HepG2 (cell line): ENCODE measurements around the gene VPS13C. TPM values are rescaled to one million over a fixed set of nuclear protein-coding genes. Genes with fewer than 3 reads are reported as not detected.

ENCODE experiments used
- ASH2L ChIP-seq: fragments of 300-600, 200-600 bp; sonication (generic); IDR thresholded peaks from 2 replicates; pipeline ENCODE4 v1.7.0; 2017; ENCODE audit warnings: low read depth, mild to moderate bottlenecking, moderate library complexity, mixed read lengths, low read length; ENCODE audit not compliant: insufficient read length
- CREM ChIP-seq, 2 experiments: sonication (generic) in 1 of 2; formaldehyde crosslinking in 1 of 2; IDR thresholded peaks; 2 replicates each; pipeline versions ENCODE4 v1.4.0 to v1.6.1; 2016 to 2020; ENCODE audit warnings: antibody characterized with exemption in 1 of 2, mild to moderate bottlenecking in 1 of 2, missing genetic modification reagents in 1 of 2
- DRAP1 ChIP-seq: IDR thresholded peaks from 2 replicates; pipeline ENCODE4 v1.6.1; 2016; ENCODE audit warnings: missing genetic modification reagents, missing compliant biosample characterization
- EED ChIP-seq: sonication (generic); formaldehyde crosslinking; IDR thresholded peaks from 2 replicates; pipeline ENCODE4 v1.5.0; 2020; ENCODE audit warnings: mild to moderate bottlenecking, missing genetic modification reagents
- ELF3 ChIP-seq: IDR thresholded peaks from 2 replicates; pipeline ENCODE4 v1.6.1; 2016; ENCODE audit warnings: missing genetic modification reagents, missing compliant biosample characterization
- GATAD1 ChIP-seq: IDR thresholded peaks from 2 replicates; pipeline ENCODE4 v1.6.1; 2016; ENCODE audit warnings: missing genetic modification reagents, missing compliant biosample characterization
- HDAC6 ChIP-seq: fragments of 200-600 bp; sonication (generic); IDR thresholded peaks from 2 replicates; pipeline ENCODE4 v1.7.0; 2017; ENCODE audit warnings: mild to moderate bottlenecking, antibody characterized with exemption, low read length, low read depth
- IKZF1 ChIP-seq: fragments of 450-650 bp; IDR thresholded peaks from 2 replicates; pipeline ENCODE4 v1.7.1; 2016
- MZF1 ChIP-seq: sonication (generic); formaldehyde crosslinking; IDR thresholded peaks from 2 replicates; pipeline ENCODE4 v1.8.1; 2023; ENCODE audit warnings: mild to moderate bottlenecking, missing genetic modification reagents, borderline replicate concordance
- RARG ChIP-seq: sonication (generic); formaldehyde crosslinking; IDR thresholded peaks from 2 replicates; pipeline ENCODE4 v1.4.0; 2020; ENCODE audit warnings: low read depth, mild to moderate bottlenecking, missing genetic modification reagents
- RELA ChIP-seq: sonication (generic); formaldehyde crosslinking; IDR thresholded peaks from 2 replicates; pipeline ENCODE4 v1.4.0; 2020; ENCODE audit warnings: missing genetic modification reagents
- RORA ChIP-seq: sonication (generic); formaldehyde crosslinking; IDR thresholded peaks from 2 replicates; pipeline ENCODE4 v1.5.0; 2020; ENCODE audit warnings: mild to moderate bottlenecking, missing genetic modification reagents, moderate library complexity
- RXRB ChIP-seq: IDR thresholded peaks from 2 replicates; pipeline ENCODE4 v1.6.1; 2016; ENCODE audit warnings: borderline replicate concordance, missing genetic modification reagents, missing compliant biosample characterization
- TARDBP ChIP-seq: sonication (generic); formaldehyde crosslinking; IDR thresholded peaks from 2 replicates; pipeline ENCODE4 v1.8.0; 2022; ENCODE audit warnings: mild to moderate bottlenecking, missing genetic modification reagents
- TBX3 ChIP-seq: fragments of 450-650 bp; IDR thresholded peaks from 2 replicates; pipeline ENCODE4 v1.6.1; 2017; ENCODE audit warnings: antibody characterized with exemption, mild to moderate bottlenecking, inconsistent platforms, borderline replicate concordance
- TEF ChIP-seq: sonication (generic); formaldehyde crosslinking; IDR thresholded peaks from 2 replicates; pipeline ENCODE4 v1.5.0; 2020; ENCODE audit warnings: missing genetic modification reagents
- THAP11 ChIP-seq: IDR thresholded peaks from 2 replicates; pipeline ENCODE4 v1.6.1; 2016; ENCODE audit warnings: missing biosample characterization, missing genetic modification reagents
- XBP1 ChIP-seq: sonication (generic); formaldehyde crosslinking; IDR thresholded peaks from 2 replicates; pipeline ENCODE4 v1.5.0; 2020; ENCODE audit warnings: missing genetic modification reagents
- ZBTB26 ChIP-seq: IDR thresholded peaks from 2 replicates; pipeline ENCODE4 v1.6.1; 2016; ENCODE audit warnings: missing compliant biosample characterization, missing genetic modification reagents, borderline replicate concordance
- ZBTB37 ChIP-seq: sonication (generic); formaldehyde crosslinking; IDR thresholded peaks from 2 replicates; pipeline ENCODE4 v1.4.0; 2020; ENCODE audit warnings: mild to moderate bottlenecking, missing genetic modification reagents
- ZFP62 ChIP-seq: sonication (generic); formaldehyde crosslinking; IDR thresholded peaks from 2 replicates; pipeline ENCODE4 v1.4.0; 2020; ENCODE audit warnings: missing genetic modification reagents
- ZNF124 ChIP-seq: sonication (generic); formaldehyde crosslinking; IDR thresholded peaks from 2 replicates; pipeline ENCODE4 v1.4.0; 2020; ENCODE audit warnings: missing genetic modification reagents
- ZNF331 ChIP-seq: sonication (generic); formaldehyde crosslinking; IDR thresholded peaks from 2 replicates; pipeline ENCODE4 v1.4.0; 2020; ENCODE audit warnings: missing genetic modification reagents
- ZNF430 ChIP-seq: sonication (generic); formaldehyde crosslinking; IDR thresholded peaks from 2 replicates; pipeline ENCODE4 v1.9.0; 2021; ENCODE audit warnings: mild to moderate bottlenecking, missing genetic modification reagents
- ZNF530 ChIP-seq: sonication (generic); formaldehyde crosslinking; IDR thresholded peaks from 2 replicates; pipeline ENCODE4 v1.5.0; 2020; ENCODE audit warnings: low read depth, mild to moderate bottlenecking, missing genetic modification reagents
- ZNF558 ChIP-seq: sonication (generic); formaldehyde crosslinking; IDR thresholded peaks from 2 replicates; pipeline ENCODE4 v1.9.0; 2022; ENCODE audit warnings: mild to moderate bottlenecking, missing genetic modification reagents, borderline replicate concordance
- ZNF678 ChIP-seq: sonication (generic); formaldehyde crosslinking; IDR thresholded peaks from 2 replicates; pipeline ENCODE4 v1.4.0; 2020; ENCODE audit warnings: mild to moderate bottlenecking, missing genetic modification reagents
- polyA plus RNA-seq, 8 experiments: library from polyadenylated mRNA; depleted of rRNA in 3 of 8; stranded (reverse) in 7 of 8; unstranded in 1 of 8; fragments of >200 nt; fragmentation: Illumina TruSeq in 4 of 8; extraction: Trizol in 4 of 8; gene quantifications; 2 replicates each; pipeline versions ENCODE4 v1.2.1 to v1.2.3, GENCODE V29; 2011 to 2016; ENCODE audit warnings: low read depth in 4 of 8, missing spikeins in 1 of 8, mixed read lengths in 1 of 8; ENCODE audit not compliant: insufficient read depth in 1 of 8
- total RNA-seq, 5 experiments: library from RNA; depleted of rRNA; stranded (reverse); fragments of >200 nt; fragmentation: Illumina TruSeq; extraction: Trizol; gene quantifications; 2 replicates each; pipeline ENCODE4 v1.2.3, GENCODE V29; 2016; ENCODE audit warnings: low read depth in 1 of 5

VPS13C gene
- total and polyA plus RNA-seq, 2 of the 13 experiments (the other 11 are each of a cell fraction or from before 2014, with no cell fraction given): 10.9 to 26.8 TPM

GRCh38 chr15:62068071-62068809 is 8.0 kb upstream of the VPS13C start (continued):
- TF ChIP-seq MZF1 (CRISPR knock-in tag) (no peak), IKZF1 (no peak), HDAC6 (no peak), ZNF530 (CRISPR knock-in tag) (no peak), TEF (no peak), ZBTB37 (CRISPR knock-in tag) (no peak), CREM (IDR thresholded peaks at IDR 0.05) (no peak), CREM (CRISPR knock-in tag; IDR thresholded peaks at IDR 0.05) (no peak), THAP11 (CRISPR knock-in tag) (no peak), DRAP1 (no peak), ZNF331 (CRISPR knock-in tag) (0 out of 2 replicates have a peak, but pooled peaks have one; percentile 27), GATAD1 (CRISPR knock-in tag) (no peak), RORA (no peak), XBP1 (CRISPR knock-in tag) (no peak), ZNF678 (CRISPR knock-in tag) (no peak), EED (CRISPR knock-in tag) (no peak), ASH2L (no peak), RELA (CRISPR knock-in tag) (no peak), RXRB (CRISPR knock-in tag) (0 out of 2 replicates have a peak, but pooled peaks have one; percentile 25), ZFP62 (CRISPR knock-in tag) (no peak), ZNF430 (CRISPR knock-in tag) (peak; percentile 42; the same call in 1 of the 2 replicates), ZNF124 (CRISPR knock-in tag) (no peak), ELF3 (CRISPR knock-in tag) (no peak), TARDBP (CRISPR knock-in tag) (no peak), RARG (CRISPR knock-in tag) (no peak), ZNF558 (CRISPR knock-in tag) (no peak; the same call in 1 of the 2 replicates), ZBTB26 (CRISPR knock-in tag) (0 out of 2 replicates have a peak, but pooled peaks have one; percentile 37), TBX3 (no peak)
